ENCODE data around the gene LSM5.
"Not testable (repeated sequence)": the region's sequence is repeated elsewhere in the genome, so short reads cannot be mapped to it uniquely, and the experiment has no call there.

Gene LSM5

DNA sequence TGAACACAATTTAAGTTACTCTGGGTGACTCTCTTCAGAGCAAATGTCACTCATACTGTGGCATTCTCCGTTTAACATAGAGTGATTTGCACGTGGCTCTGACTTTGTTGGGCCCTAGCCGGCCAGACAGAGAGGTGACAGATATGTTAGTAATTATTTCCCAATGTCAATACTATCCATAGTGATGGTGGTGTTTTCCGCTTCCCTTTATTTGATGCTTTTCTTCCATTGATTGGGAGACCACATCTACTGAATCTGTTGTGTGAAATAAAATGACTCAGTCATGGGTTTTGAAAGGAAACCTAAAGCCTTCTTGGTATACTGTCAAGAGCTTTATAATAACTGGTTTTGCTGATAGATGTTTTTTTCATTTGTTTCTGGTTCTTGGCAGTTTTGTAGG is 12.5 kb upstream of the LSM5 start:
- no peak for DNase-seq

DNA sequence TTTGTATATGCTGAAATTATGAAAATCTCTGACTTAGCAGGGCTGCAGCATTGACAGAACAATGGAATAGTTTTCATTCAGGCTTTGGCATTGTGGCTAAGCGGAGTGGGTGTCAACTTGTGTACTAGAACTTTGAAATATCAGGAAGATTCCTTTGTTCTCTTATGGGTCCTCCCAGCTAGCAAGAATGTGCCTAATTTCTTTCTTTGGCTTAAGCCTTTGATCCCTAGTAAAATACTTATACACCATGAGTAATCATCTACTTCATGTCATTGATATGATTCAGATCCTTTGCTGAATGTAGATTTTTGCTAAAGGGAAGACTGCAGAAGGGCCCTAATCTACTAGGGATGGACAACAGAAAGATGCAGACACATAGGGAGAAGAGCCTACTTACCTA is 11.3 kb upstream of the LSM5 start:
- no peak for DNase-seq

- no peak for DNase-seq
Observed at GRCh38 chr7:32500922-32501341, 10.8 kb upstream of the LSM5 start.

GRCh38 chr7:32500216-32500615 is 10.0 kb upstream of the LSM5 start:
- DNase-seq = not testable (repeated sequence)

- not testable (repeated sequence) for DNase-seq
Observed at GRCh38 chr7:32499755-32500154, 9.6 kb upstream of the LSM5 start.

DNA sequence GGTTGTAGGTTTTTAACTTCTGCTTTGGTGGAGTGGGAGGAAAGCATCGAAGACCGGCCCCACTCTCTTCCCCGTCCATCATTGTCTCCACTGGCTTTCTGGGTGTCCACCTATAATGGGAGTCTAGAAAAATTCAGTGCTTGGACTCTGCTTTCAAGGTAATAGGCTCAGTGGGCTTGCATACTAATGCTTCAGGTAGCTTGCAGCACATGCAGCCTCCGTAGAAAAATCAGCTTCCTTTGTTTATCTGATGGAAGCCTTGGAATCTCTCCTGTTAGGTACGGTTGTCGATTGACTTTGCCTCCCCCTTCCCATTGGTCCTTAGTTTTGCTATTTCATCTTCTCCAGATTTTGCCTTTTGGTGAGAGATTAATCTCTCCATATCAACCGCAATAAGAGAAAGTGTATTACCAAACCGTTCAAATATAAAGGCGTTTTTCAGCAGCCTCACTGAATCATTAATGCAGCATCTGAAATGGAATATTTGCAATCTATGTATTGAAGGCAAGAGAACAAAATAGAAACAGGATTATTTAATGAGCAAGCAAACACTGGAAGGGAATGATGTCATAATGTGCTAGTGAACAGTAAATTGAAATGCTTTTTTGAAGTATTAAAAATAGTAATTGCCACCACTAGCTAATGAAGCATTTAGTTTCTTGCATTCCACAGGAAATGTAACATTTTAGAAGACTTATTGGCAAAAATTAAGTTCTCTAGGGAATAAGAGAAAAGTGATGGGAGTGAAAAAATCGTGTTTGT is 6.1 kb upstream of the LSM5 start:
- no peak for DNase-seq

- DNase-seq = peak; percentile 87 to 96
Observed at GRCh38 chr7:32495298-32496051, 5.3 kb upstream of the LSM5 start, which contains the start of gene AVL9. Gene AVL9 (plus strand): TSS chr7:32495489. CDS start chr7:32495710, 221 bp downstream.

DNA sequence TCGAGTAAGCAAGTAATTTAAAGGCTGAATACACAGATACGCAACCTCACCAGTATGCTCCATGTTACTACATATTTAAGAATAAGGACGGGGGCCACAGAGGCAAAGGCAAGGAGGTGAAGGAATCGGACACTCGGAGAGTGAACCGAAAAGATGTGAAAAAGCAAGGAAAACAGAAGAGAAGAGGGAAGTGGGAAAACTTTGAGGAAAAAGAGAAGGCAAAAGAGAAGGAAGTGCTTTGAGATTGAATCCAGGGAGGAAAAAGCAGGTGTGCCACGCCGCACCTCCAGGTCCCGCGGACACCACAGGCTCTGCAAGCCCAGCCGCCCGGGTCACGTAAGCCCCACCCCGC is 4.7 kb upstream of the LSM5 start:
- DNase-seq = no peak

DNA sequence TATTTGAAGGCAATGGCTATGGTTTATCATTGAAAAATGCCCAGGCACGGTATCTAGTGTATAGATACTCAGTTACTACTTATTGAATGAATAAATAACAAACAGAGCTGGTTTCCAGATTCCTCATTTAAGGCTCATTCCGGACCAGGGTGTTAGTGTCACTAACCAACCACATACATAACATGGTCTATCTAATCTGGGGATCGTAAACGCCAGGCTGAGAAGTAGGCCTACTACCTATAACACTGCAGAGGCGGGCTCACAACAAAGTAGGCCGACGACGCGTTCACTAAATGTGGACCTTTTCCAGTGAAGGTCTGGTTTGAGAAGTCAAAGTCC is 423 bp downstream of the LSM5 start:
- DNase-seq = no peak

DNA sequence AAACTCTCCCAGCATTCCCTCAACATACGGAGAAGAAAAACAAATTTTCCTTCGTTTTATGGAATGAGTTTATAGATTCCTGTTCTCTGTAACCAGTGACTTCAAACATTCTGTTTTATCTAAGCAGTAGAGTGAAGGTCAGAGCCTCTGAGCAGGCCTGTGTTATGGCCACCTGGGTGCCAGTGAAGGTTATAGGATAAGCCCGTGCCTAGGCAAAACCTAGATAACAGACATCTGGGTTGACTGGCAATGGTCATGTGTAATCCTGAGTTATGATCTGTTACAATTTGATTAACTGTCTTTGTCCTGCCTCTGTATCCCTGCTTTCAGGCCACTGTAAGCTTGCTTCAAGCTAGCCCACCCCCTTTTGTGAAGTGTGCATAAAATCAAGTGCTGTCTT is 8.3 kb downstream of the LSM5 start:
- no peak for DNase-seq

- DNase-seq = no peak
Observed at GRCh38 chr7:32481176-32481575, 9.0 kb downstream of the LSM5 start.

DNA sequence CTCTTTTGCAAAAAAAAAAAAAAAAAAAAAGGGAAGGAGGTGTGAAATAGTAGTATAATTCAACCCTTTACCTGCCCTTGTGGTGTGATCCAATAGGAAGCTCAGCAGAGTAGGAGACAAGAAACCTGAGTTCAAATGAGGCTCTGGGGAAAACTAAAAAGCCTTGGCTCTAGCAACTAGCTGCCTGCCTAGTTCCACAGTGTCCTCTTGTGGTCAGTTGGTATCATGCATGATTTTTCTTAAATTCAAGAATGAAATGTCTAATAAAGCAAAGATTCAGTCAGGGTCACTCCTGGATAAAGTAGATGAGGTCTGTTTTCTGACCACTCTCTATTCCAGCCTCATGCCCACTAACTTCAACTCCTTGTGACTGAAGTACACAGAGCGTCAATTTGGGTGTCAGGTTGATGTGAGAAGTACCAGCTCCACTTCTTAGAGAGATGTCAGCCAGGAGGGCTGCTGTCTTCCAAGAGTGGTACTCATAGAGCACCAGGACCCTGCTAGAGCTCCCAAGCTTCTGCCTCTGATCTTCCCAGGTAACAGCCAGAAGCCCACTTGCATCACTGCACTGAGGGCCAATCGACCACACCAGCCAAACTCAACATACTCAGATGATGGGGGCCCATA is 10.5 kb downstream of the LSM5 start:
- DNase-seq = no peak

DNA sequence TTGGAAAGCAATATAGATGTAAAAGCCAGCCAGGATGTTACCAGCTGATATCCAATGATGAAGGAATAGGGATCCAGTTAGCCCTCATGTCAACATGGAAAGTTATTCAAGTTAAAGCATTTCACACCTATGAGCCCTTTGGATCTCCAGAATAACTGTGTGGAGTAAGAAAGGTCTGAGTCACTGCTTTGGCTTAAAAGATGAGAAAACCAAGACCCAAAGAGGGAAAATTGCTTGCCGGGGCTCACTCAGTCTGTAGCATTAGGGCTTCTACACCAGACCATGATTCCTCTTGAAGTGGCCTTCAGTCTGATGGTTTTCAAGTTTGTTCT is 12.6 kb downstream of the LSM5 start:
- DNase-seq = no peak

DNA sequence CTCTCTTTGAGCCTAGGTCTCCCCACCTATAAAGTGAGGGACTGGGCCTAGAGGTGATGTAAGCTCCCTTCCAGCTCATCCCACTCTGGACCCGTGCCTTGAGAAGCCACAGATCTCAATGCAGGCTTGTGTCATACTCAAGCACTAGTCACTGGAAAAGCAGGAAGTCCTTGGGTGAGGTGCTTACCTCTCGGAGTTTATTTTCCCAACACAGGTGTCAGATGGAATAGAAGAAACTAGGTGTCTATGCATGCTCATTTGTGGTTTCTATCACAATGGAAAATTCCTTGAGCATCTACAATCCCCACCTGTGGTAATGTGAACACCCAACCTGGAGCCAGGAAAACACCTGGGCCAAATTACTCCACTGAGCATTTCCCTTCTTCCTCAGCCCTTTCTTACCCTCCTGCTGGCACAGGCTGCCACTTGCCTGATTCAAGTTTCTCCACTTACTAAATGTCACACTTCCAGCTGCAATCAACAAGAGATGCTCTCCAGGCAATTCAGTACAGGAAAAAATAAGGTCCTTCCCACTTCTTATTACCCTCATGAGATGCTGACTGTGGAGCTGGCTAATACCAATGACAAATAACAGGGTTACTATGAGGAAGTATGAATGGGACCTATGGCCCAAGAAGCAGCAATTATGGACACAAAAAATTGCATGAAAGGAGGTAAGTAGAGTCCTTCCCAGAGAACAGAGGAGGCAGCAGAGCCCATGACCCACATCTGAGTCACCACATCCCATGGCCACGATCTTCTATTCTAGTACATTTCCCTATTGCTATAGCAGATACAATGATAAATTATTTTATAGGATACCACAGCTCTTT is 13.1 kb downstream of the LSM5 start:
- DNase-seq = no peak

DNA sequence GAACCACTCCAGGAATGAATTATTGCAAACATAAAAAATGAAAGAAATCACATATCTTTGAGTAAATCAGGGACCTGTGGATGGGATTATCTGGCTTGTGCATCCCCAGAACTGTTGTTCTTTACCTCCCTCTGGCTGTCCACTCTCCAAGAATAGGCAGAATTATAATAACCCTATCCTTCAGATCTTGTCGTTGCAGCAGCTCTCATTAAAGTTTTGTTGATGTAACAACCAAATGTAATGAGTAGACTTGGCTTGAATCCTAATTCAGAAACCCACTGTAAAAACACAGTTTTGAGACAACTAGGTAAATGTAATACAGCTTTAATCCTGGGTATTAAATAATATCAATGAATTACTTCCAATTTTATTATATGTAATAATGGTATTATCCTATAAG is 16.2 kb downstream of the LSM5 start:
- no peak for DNase-seq

DNA sequence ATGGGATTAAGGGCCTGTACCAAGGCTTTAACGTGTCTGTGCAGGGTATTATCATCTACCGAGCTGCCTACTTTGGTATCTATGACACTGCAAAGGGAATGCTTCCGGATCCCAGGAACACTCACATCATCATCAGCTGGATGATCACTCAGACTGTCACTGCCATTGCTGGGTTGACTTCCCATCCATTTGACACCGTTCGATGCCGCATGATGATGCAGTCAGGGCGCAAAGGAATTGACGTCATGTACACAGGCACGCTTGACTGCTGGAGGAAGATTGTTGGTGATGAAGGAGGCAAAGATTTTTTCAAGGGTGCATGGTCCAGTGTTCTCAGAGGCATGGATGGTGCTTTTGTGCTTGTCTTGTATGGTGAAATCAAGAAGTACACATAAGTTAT is 18.2 kb downstream of the LSM5 start:
- no peak for DNase-seq

- DNase-seq = no peak
Observed at GRCh38 chr7:32470871-32471270, 19.3 kb downstream of the LSM5 start.

DNA sequence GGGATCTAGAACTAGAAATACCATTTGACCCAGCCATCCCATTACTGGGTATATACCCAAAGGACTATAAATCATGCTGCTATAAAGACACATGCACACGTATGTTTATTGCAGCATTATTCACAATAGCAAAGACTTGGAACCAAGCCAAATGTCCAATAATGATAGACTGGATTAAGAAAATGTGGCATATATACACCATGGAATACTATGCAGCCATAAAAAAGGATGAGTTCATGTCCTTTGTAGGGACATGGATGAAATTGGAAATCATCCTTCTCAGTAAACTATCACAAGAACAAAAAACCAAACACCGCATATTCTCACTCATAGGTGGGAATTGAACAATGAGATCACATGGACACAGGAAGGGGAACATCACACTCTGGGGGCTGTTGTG is 20.2 kb downstream of the LSM5 start:
- DNase-seq = not testable (repeated sequence)

GRCh38 chr7:32464641-32465416 is 25.4 kb downstream of the LSM5 start:
- not testable (repeated sequence) for DNase-seq

DNA sequence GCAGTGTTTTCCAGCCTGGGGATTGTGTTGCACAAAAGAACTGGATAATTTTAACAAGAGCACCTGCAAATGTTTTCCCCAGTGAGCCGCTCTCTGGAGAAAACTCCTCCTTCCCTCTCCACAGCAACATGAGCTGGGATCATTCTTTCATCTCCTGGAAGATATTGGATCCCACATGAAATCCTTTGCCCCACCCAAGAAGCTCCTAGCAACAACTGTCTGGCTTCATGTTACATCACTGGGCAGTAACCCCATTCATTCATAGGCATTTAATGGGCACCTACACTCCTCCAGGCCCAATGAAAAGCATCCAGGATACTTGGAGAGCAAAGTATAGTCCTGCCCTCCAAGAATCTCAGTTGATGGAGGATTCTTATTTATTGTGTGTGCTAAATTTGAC is 27.2 kb downstream of the LSM5 start:
- DNase-seq = no peak

DNA sequence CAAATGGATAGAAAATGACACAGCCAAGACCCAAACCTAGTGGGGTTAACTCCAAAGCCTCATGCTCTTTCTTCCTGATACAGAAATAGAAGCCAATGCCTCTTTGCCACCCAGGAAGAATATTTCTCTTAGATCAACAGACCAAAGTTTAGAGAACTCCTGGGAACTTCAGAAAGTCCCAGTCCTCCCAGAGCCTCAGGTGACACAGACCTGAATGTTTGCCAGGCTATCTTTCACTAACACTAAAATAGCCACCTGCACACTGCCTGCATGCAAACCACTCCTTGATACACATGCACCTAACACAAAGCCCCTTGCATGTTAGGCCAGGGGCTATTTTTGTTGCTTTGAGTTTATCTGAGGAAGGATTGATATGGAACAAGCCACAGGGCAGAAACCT is 27.7 kb downstream of the LSM5 start:
- no peak for DNase-seq

- DNase-seq = no peak
Observed at GRCh38 chr7:32461484-32461883, 28.7 kb downstream of the LSM5 start.

- DNase-seq = no peak
Observed at GRCh38 chr7:32459788-32460187, 30.4 kb downstream of the LSM5 start.
